HepG2 (cell line): Measurements from ENCODE around the gene ADARB2.

Source experiments
- CTCF ChIP-seq: sonication (generic); formaldehyde crosslinking; IDR thresholded peaks from 2 replicates; pipeline ENCODE4 v1.5.0; 2020; ENCODE audit warnings: mild to moderate bottlenecking, missing genetic modification reagents, moderate library complexity
- HHEX ChIP-seq: IDR thresholded peaks from 2 replicates; pipeline ENCODE4 v1.6.1; 2016; ENCODE audit warnings: control low read depth
- TCF7L2 ChIP-seq: IDR thresholded peaks from 2 replicates; pipeline ENCODE4 v1.6.1; 2011; ENCODE audit warnings: mild to moderate bottlenecking, low read depth, low read length, moderate library complexity
- YY1 ChIP-seq: IDR thresholded peaks from 2 replicates; pipeline ENCODE4 v1.6.1; 2011; ENCODE audit warnings: low read length, low read depth, moderate library complexity, mild to moderate bottlenecking; ENCODE audit not compliant: insufficient read depth, insufficient replicate concordance
- ZNF33A ChIP-seq: sonication (generic); formaldehyde crosslinking; IDR thresholded peaks from 2 replicates; pipeline ENCODE4 v1.5.1; 2020; ENCODE audit warnings: missing genetic modification reagents, mild to moderate bottlenecking, moderate library complexity, borderline replicate concordance
- ZNF451 ChIP-seq: sonication (generic); formaldehyde crosslinking; IDR thresholded peaks from 2 replicates; pipeline ENCODE4 v1.5.0; 2020; ENCODE audit warnings: mild to moderate bottlenecking, missing genetic modification reagents
- ZNF556 ChIP-seq: sonication (generic); formaldehyde crosslinking; IDR thresholded peaks from 2 replicates; pipeline ENCODE4 v1.4.0; 2020; ENCODE audit warnings: mild to moderate bottlenecking, missing genetic modification reagents, borderline replicate concordance
- TF ChIP-seq, protein P1 (sequence below): sonication (generic); formaldehyde crosslinking; IDR thresholded peaks from 2 replicates; pipeline ENCODE4 v1.5.0; 2020; ENCODE audit warnings: missing genetic modification reagents, mild to moderate bottlenecking, borderline replicate concordance

GRCh38 chr10:1454951-1455350 is 282.4 kb downstream of the ADARB2 start:
- TF ChIP-seq CTCF (CRISPR knock-in tag) (no peak), HHEX (CRISPR knock-in tag) (no peak), TCF7L2 (no peak), YY1 (no peak), ZNF33A (CRISPR knock-in tag) (no peak), ZNF451 (CRISPR knock-in tag) (no peak), ZNF556 (CRISPR knock-in tag) (no peak)
- TF ChIP-seq, protein P1, sequence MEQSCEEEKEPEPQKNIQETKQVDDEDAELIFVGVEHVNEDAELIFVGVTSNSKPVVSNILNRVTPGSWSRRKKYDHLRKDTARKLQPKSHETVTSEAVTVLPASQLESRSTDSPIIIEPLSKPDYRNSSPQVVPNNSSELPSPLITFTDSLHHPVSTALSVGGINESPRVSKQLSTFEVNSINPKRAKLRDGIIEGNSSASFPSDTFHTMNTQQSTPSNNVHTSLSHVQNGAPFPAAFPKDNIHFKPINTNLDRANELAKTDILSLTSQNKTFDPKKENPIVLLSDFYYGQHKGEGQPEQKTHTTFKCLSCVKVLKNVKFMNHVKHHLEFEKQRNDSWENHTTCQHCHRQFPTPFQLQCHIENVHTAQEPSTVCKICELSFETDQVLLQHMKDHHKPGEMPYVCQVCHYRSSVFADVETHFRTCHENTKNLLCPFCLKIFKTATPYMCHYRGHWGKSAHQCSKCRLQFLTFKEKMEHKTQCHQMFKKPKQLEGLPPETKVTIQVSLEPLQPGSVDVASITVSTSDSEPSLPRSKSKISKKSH (CRISPR knock-in tag): no peak
